ENCODE results near the gene NKD1.

Gene NKD1

GRCh38 chr16:50557046-50557445 is 8.8 kb downstream of the NKD1 start:
- no peak for DNase-seq (ENCODE audit: low read depth in 2 of 3, low spot score in 2 of 3)

DNA sequence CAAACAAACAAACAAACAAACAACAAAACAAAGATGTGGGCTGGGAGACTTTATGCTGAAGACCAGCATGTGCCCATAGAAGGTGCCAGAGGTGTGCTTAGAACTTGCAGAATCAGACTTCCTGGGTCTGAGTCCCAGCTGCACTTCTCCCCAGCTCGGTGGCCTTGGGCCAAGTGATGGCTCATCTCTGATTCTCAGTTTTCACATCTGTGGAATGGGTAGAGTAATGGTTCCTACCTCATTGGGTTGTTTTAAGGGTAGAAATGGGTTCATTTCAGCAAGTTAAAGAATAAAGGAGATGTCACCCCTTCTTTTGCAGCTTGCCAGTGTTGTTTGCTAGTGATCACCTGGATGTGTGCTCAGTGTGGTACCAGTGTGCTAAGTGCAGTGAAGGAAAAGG is 10.7 kb downstream of the NKD1 start:
- DNase-seq (ENCODE audit: low read depth in 2 of 3, low spot score in 2 of 3) = no peak

- DNase-seq (ENCODE audit: low read depth in 2 of 3, low spot score in 2 of 3) = no peak
Observed at GRCh38 chr16:50559342-50559741, 11.1 kb downstream of the NKD1 start.

- DNase-seq (ENCODE audit: low read depth in 2 of 3, low spot score in 2 of 3) = no peak
Observed at GRCh38 chr16:50559804-50560514, 11.8 kb downstream of the NKD1 start.

- DNase-seq (ENCODE audit: low read depth in 2 of 3, low spot score in 2 of 3) = no peak
Observed at GRCh38 chr16:50560903-50561863, 13.0 kb downstream of the NKD1 start.

- no peak for DNase-seq (ENCODE audit: low read depth in 2 of 3, low spot score in 2 of 3)
Observed at GRCh38 chr16:50562657-50563056, 14.5 kb downstream of the NKD1 start.

GRCh38 chr16:50563989-50564388 is 15.8 kb downstream of the NKD1 start:
- no peak for DNase-seq (ENCODE audit: low read depth in 2 of 3, low spot score in 2 of 3)

- DNase-seq (ENCODE audit: low read depth in 2 of 3, low spot score in 2 of 3) = no peak
Observed at GRCh38 chr16:50565428-50565827, 17.2 kb downstream of the NKD1 start.

DNA sequence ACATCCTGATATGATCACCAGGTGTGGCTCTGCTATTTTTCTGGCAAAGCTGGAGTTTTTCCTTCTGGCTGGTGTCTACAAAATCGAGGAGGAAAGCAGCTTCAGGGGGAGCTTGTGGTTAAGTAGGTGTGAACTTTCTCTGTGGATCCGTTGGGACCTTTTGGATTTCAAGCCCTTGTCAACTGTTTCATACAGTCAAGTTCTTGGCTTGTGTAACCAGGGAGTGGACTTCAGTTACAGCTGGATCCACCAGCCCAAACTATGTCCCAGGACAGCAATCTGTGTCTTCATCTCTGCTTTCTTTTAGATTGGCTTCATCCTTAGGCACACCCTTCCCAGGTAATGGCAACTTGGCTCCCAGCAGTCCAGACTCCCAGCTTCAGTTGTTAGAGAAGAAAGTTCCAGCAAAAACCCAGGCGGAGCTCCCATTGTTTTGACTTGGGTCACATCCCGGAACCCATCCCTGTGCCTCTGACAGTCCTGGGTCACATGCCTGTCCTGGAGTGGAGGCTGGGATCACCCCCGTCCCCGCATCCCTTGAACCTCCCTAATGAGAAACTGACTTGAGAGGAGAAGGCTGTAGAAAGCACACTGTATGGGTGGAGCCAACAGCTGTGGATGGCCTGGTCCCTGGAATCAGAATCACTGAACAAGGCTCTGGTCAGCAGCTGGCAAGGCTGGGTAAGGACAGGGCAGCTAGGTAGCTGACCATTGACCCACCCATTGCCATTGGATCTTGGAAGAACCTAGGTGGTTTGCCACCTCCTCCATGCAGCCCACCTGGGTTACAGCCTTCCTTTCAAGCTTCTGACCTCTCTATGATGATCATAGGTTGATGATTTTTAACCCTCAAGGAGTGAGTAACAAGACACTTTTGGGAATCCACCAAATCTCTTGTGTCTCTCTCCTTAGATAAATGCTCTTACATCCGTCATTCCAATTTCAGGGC is 18.1 kb downstream of the NKD1 start:
- no peak for DNase-seq (ENCODE audit: low read depth in 2 of 3, low spot score in 2 of 3)

GRCh38 chr16:50567651-50568050 is 19.5 kb downstream of the NKD1 start:
- no peak for DNase-seq (ENCODE audit: low read depth in 2 of 3, low spot score in 2 of 3)

GRCh38 chr16:50568187-50568815 is 20.1 kb downstream of the NKD1 start:
- DNase-seq (ENCODE audit: low read depth in 2 of 3, low spot score in 2 of 3) = no peak

DNA sequence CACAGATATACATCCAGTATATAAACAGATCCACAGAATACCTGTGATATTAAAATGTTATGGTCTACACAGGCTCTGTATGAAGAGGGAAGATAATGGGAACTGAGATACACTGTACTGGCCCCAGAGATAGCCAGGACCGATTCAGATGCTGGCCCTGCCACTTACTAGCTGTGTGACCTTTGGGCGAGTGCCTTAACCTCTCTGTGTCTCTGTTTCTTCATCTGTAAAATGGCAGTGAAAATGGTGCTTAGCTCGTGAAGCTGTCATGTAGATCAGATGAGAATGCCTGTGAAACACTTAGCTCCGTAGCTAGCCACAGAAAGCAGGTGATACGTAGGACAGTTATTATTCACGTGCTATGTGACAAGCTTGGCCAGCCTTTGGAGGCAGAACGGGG is 22.2 kb downstream of the NKD1 start:
- no peak for DNase-seq (ENCODE audit: low read depth in 2 of 3, low spot score in 2 of 3)

DNA sequence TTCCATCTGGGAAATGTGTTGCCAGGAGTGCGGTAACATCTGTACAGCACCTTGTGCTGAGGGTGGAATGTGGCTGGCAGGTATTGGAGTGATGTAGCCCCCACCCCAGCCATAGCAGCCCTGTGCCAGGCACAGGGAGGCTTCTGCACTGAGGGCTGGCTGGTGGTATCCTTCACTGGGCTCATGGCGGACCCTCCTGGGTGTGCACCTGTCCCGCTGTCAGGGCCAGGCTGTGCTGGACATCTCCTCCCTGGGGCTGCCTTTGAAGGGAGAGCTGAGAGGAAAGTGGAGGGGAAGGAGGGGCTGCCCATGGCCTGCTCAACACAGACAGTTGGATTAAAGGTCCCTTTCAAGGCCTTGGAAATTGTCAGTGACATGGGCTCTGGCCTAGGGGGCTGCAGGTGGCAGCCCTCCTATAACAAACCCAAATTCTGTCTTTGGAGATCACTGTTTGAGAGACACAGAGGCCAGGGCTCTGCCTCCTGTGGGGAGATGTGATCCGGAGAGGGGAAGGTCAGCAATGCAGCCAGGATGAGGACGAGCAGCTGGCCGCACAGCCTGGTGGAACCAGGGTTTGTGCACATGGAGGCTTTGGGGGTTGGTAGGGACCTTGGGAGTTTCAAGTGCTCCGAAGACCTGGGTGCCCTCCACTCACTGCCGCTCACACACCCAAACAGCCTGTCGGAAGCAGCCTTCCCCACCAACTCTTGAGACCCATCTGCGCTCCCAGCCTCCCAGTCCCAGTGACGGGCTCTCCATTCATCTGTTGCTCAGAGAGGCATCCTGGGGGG is 22.8 kb downstream of the NKD1 start:
- no peak for DNase-seq (ENCODE audit: low read depth in 2 of 3, low spot score in 2 of 3)

DNA sequence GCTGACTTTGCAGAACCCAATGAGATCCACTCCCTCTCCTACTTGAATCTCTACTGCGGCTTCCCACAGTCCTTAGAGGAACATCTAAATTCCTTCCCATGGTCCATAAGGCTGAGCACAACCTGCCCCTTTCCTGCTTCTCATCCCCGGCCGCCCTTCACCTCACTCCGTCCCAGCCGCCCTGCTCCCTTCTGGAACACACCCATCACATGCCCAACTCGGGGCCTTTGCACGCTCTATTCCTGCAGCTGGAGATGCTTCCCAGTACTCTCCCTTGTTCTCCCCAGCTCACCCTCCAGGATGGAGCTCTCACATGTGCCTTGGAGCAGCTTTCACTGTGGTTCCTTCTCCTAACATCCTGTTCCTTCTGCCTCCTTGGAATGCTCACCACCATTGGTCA is 23.6 kb downstream of the NKD1 start:
- DNase-seq (ENCODE audit: low read depth in 2 of 3, low spot score in 2 of 3) = no peak

DNA sequence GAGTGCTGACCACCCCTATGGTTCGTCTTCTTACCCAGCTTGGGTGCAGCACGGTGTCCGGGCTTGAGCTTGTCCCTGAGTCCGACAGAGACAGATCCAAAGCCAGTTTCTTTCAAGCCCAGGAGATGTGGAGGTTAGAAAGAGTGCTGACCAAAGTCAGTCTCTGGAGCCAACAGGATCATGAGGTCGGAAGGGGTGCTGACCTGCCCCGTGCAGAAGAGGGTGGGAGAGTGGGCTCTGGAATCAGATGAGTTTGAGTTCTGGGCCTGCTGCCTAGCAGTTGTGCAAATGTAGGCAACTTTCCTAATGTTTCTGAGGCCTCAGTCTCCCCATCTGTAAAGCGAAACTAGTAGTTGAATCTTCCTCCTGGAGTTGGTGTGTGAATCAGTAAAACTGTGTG is 24.5 kb downstream of the NKD1 start:
- DNase-seq (ENCODE audit: low read depth in 2 of 3, low spot score in 2 of 3) = no peak

DNA sequence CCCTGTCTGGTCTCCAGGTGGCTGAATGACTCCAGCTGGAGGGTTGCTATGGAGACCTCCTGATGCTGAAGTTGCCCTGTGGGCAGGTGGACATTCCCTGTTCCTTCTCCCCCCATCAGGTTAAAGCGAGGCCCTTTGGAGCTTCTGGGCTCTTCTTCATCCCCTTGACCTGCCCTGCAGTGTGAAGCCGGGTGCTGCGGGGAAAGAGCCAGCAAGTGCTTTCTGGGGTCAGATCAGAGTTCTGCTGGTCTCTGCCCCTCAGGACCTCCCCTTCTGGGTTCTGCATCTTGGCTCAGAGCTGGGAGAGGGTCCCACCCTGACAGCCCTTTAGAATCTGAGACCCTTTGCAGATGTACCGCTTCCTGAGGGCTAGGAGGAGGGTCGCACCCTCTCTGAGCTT is 25.1 kb downstream of the NKD1 start:
- no peak for DNase-seq (ENCODE audit: low read depth in 2 of 3, low spot score in 2 of 3)

- no peak for DNase-seq (ENCODE audit: low read depth in 2 of 3, low spot score in 2 of 3)
Observed at GRCh38 chr16:50573947-50574744, 25.9 kb downstream of the NKD1 start.

GRCh38 chr16:50574745-50575136 is 26.5 kb downstream of the NKD1 start:
- DNase-seq (ENCODE audit: low read depth in 2 of 3, low spot score in 2 of 3) = no peak

DNA sequence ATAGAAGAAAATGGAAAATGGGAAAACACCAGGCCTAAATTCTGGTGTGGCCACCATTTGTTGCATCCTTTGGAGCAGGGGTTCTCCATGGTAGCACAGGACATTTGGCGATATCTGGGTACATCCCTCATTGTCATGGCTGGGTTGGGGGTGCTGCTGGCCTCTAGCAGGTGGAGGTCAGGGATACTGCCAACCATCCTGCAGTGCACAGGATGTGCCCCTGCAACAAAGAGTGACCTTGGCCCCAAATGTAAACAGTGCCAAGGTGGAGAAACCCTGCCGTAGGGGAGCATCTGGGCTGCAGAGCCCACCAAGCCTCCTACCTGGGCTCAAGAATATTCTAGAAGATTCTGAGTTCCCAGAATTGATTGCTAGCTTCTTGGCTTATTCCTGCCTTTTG is 27.5 kb downstream of the NKD1 start:
- no peak for DNase-seq (ENCODE audit: low read depth in 2 of 3, low spot score in 2 of 3)
